Measurements from ENCODE around the gene ANXA7. TPM values are rescaled to one million over a fixed set of nuclear protein-coding genes. Genes with fewer than 3 reads are reported as not detected.

ANXA7 gene
- polyA plus RNA-seq, 3 donors: 84.6 to 199 (median 173) TPM

- H4K20me1 ChIP-seq (ENCODE audit: insufficient read depth, low read length): no peaks in the 10 kb centered on the region
- no peak overlapping the region for H3K4me3 Mint-ChIP-seq
- H3K36me3 Mint-ChIP-seq: peaks cover 0 to 2% of the 10 kb centered on the region in 2 donors
- no peaks in the 10 kb centered on the region for H3K27me3 ChIP-seq (ENCODE audit: control insufficient read depth in 2 of 2, insufficient read depth in 2 of 2, low read length in 2 of 2)
- 89% methylated on average over 4 of the region's 8 CpGs for WGBS (ENCODE audit: insufficient coverage)
- H3K4me3 ChIP-seq (replicated peaks in 1 of 3; ENCODE audit: low read depth in 2 of 3, low read length in 3 of 3): no peak overlapping the region
- H3K9me3 ChIP-seq (replicated peaks in 1 of 2; ENCODE audit: control insufficient read depth in 1 of 2, insufficient read depth in 1 of 2, low read length in 2 of 2): peaks cover 0 to 16% of the 10 kb centered on the region in 2 donors
- peaks cover 3 to 12% (median 9%) of the 10 kb centered on the region in 7 donors for H3K9me3 Mint-ChIP-seq
- DNase-seq: no peak
- no peak overlapping the region for H3K27ac Mint-ChIP-seq
- no peaks in the 10 kb centered on the region for H3K36me3 ChIP-seq (replicated peaks in 1 of 2; ENCODE audit: control insufficient read depth in 1 of 2, insufficient read depth in 2 of 2, low read length in 2 of 2)
- H3K4me1 Mint-ChIP-seq: no peaks in the 10 kb centered on the region
- H3K4me1 ChIP-seq (ENCODE audit: control insufficient read depth in 1 of 2, insufficient read depth in 2 of 2, low read length in 2 of 2): no peaks in the 10 kb centered on the region
- TF ChIP-seq CTCF (IDR thresholded peaks at IDR 0.05): no peak
- H3K27ac ChIP-seq (ENCODE audit: low read depth in 1 of 2, low read length in 2 of 2): no peak overlapping the region
- no peak overlapping the region for H3K9ac ChIP-seq (ENCODE audit: insufficient read depth, low read length, poor library complexity, severe bottlenecking)
- H2AFZ ChIP-seq (ENCODE audit: insufficient read depth, low read depth, low read length, poor library complexity, severe bottlenecking): no peak overlapping the region
- no peak overlapping the region for H3K4me2 ChIP-seq (replicated peaks; ENCODE audit: extremely low read depth, low read length, poor library complexity, severe bottlenecking)
- peaks cover 0 to 3% (median 1%) of the 10 kb centered on the region in 3 donors for H3K27me3 Mint-ChIP-seq (ENCODE audit: low read depth in 3 of 3)
- no peaks in the 10 kb centered on the region for H3K79me2 ChIP-seq (ENCODE audit: insufficient read depth, low read length)
- intact Hi-C loops (cut with micrococcal nuclease): no loop called here
These were observed 75.0 kb downstream of the ANXA7 start for GRCh38 chr10:73338801-73339368.

- intact Hi-C loops (cut with micrococcal nuclease): no loop called here
- Mint-ChIP-seq H3K36me3 (no peaks in the 10 kb centered on the region), H3K4me3 (no peak overlapping the region), H3K27me3 (ENCODE audit: low read depth in 3 of 3) (peaks cover 3 to 9% (median 5%) of the 10 kb centered on the region in 3 donors), H3K4me1 (no peaks in the 10 kb centered on the region), H3K27ac (no peak overlapping the region), H3K9me3 (peaks cover 0 to 2% (median 0%) of the 10 kb centered on the region in 7 donors)
- Histone ChIP-seq H3K4me2 (replicated peaks; ENCODE audit: extremely low read depth, low read length, poor library complexity, severe bottlenecking) (no peak overlapping the region), H2AFZ (ENCODE audit: insufficient read depth, low read depth, low read length, poor library complexity, severe bottlenecking) (no peak overlapping the region), H3K4me3 (replicated peaks in 1 of 3; ENCODE audit: low read depth in 2 of 3, low read length in 3 of 3) (no peak overlapping the region), H3K27ac (ENCODE audit: low read depth in 1 of 2, low read length in 2 of 2) (no peak overlapping the region), H3K9ac (ENCODE audit: insufficient read depth, low read length, poor library complexity, severe bottlenecking) (no peak overlapping the region), H3K9me3 (replicated peaks in 1 of 2; ENCODE audit: control insufficient read depth in 1 of 2, insufficient read depth in 1 of 2, low read length in 2 of 2) (no peaks in the 10 kb centered on the region), H4K20me1 (ENCODE audit: insufficient read depth, low read length) (no peaks in the 10 kb centered on the region), H3K36me3 (replicated peaks in 1 of 2; ENCODE audit: control insufficient read depth in 1 of 2, insufficient read depth in 2 of 2, low read length in 2 of 2) (no peaks in the 10 kb centered on the region), H3K4me1 (ENCODE audit: control insufficient read depth in 1 of 2, insufficient read depth in 2 of 2, low read length in 2 of 2) (no peaks in the 10 kb centered on the region), H3K27me3 (ENCODE audit: control insufficient read depth in 2 of 2, insufficient read depth in 2 of 2, low read length in 2 of 2) (peaks cover 2 to 3% of the 10 kb centered on the region in 2 donors), H3K79me2 (ENCODE audit: insufficient read depth, low read length) (no peaks in the 10 kb centered on the region)
- TF ChIP-seq CTCF (IDR thresholded peaks at IDR 0.05): no peak
- no peak for DNase-seq
- no CpG with 5 or more reads among the region's 1 CpG for WGBS (ENCODE audit: insufficient coverage)
These were observed 80.7 kb downstream of the ANXA7 start for GRCh38 chr10:73333202-73333601.

Measured in CD14-positive monocyte (primary cell).